GM21529 (cell line): ENCODE results near the gene ANAPC2.

Source experiments
- ATAC-seq: cut with Tn5 transposase; IDR thresholded peaks from one replicate; pipeline ENCODE4 v1.9.1; 2021; ENCODE audit not compliant: unreplicated experiment

The ANAPC2 gene

GRCh38 chr9:137188490-137189296 is at the start of gene ANAPC2, which contains the start of gene SSNA1:
TSS of gene ANAPC2 (minus strand) at chr9:137188560. CDS start at chr9:137188532, 28 bp downstream.
TSS of gene SSNA1 (plus strand) at chr9:137188676. CDS start at chr9:137188727, 51 bp downstream.
- peak; percentile 68 for ATAC-seq

- ATAC-seq, result no peak
These were observed 48.6 kb upstream of the ANAPC2 start for GRCh38 chr9:137236936-137237421.

- peak; percentile 17 for ATAC-seq
These were observed 48.0 kb upstream of the ANAPC2 start for GRCh38 chr9:137236238-137236935.

GRCh38 chr9:137235424-137236237 is 47.3 kb upstream of the ANAPC2 start:
- no peak for ATAC-seq

- ATAC-seq, result no peak
These were observed 46.5 kb upstream of the ANAPC2 start for GRCh38 chr9:137234758-137235423.

- no peak for ATAC-seq
These were observed 45.8 kb upstream of the ANAPC2 start for GRCh38 chr9:137234055-137234697.

GRCh38 chr9:137233143-137233980 is 45.0 kb upstream of the ANAPC2 start:
- no peak for ATAC-seq

- ATAC-seq, result no peak
These were observed 44.1 kb upstream of the ANAPC2 start for GRCh38 chr9:137232510-137232909.

- ATAC-seq, result no peak
These were observed 43.7 kb upstream of the ANAPC2 start for GRCh38 chr9:137232101-137232500.

GRCh38 chr9:137231372-137232039 is 43.1 kb upstream of the ANAPC2 start:
- no peak for ATAC-seq

GRCh38 chr9:137230705-137231371 is 42.5 kb upstream of the ANAPC2 start, which contains the start of gene SLC34A3:
TSS of gene SLC34A3 (plus strand) at chr9:137230901. CDS start at chr9:137231703, 802 bp downstream.
- no peak for ATAC-seq

GRCh38 chr9:137229903-137230704 is 41.7 kb upstream of the ANAPC2 start:
- no peak for ATAC-seq

GRCh38 chr9:137228968-137229896 is 40.9 kb upstream of the ANAPC2 start:
- no peak for ATAC-seq

- ATAC-seq, result no peak
These were observed 40.2 kb upstream of the ANAPC2 start for GRCh38 chr9:137228506-137228967.

- no peak for ATAC-seq
These were observed 39.6 kb upstream of the ANAPC2 start for GRCh38 chr9:137227853-137228505.
